HPDE6-E6E7 (cell line): Measurements from ENCODE around the gene ARHGAP26.
A peak's percentile ranks its signal among the peaks of the same experiment; 100 is the strongest.

Experiments
- DNase-seq: peaks from one replicate; pipeline ENCODE4 v3.0.0; 2011; ENCODE audit warnings: missing footprints; ENCODE audit errors: extremely low spot score

Gene ARHGAP26

DNA sequence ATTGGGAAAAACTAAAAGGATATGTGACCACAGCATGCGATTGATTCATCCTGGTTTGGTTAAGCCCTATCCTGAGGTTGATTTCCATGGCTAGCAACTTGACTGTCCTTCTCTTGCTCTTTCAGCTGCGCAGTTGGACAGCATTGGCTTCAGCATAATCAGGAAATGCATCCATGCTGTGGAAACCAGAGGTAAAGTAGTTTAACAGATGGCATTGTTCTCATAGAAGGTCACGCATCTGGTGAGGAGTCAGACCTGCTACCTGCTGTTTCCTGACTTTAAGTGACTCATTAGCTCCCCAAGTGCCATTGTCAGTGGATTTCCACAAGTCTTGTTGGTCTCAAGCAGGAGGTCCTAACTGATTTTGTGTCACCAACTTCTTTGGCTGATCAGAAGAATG lies 266.9 kb downstream of the ARHGAP26 start:
- DNase-seq: peak; percentile 21

- DNase-seq: no peak
Observed at GRCh38 chr5:143037708-143038107, 267.5 kb downstream of the ARHGAP26 start.

- no peak for DNase-seq
Observed at GRCh38 chr5:143040622-143041021, 270.4 kb downstream of the ARHGAP26 start.

DNA sequence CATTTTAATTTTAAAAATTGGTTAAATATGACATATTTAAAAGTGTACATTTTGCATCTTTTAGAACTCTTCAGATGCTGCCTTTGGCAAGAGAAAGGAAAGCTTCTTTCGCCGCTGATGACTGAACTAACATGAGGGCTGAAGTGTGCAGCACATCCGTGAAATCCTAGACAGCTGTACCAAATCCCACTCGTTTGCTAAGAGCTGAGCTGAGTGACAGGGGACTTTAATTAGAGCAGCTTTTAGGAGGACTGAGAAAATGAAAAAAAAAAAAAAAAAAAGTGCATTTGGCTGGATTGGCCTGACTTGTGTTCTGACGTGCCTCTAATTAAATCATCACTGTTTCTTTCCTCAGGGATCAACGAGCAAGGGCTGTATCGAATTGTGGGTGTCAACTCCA lies 271.3 kb downstream of the ARHGAP26 start:
- DNase-seq: no peak

- DNase-seq: no peak
Observed at GRCh38 chr5:143041972-143042770, 272.0 kb downstream of the ARHGAP26 start.

- no peak for DNase-seq
Observed at GRCh38 chr5:143044265-143044664, 274.1 kb downstream of the ARHGAP26 start.

DNA sequence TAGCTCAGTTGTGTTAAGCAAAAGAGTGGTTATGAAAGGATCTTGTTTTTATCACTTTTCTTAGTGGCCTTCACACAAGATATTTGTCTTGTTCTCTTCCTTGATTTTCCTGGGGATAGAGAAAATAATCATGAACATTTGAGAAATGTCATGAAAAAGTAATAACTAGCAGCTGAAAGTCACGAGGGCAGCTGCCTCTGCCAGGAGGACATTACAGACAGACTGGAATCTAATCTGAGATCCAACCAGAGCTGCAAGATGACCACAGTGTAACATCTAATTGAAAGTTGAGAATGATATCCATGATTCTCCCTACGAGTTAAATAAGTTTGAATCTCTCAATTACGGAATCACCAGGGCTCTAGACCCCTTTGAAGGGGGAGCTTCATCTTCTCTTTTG lies 274.9 kb downstream of the ARHGAP26 start:
- DNase-seq: no peak

DNA sequence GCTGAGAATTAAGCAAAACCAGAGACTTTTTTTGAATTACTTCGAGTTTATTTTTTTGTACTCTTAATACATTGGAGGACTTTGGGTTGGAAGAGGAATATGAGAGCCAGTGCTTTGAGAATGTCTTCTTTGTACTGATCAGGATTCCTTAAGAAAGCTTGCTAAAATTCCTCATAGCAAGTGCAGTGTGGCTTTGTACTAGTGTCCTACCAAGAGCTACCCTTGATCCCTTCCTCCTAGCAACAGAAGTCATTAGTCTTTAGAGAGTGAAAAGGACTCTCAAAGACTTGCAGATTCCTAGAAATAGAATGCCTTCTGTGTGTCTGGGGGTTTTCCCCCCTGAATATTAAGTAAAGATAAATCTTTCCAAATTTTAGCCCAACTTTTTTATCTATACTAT lies 276.1 kb downstream of the ARHGAP26 start:
- DNase-seq: no peak

- DNase-seq: no peak
Observed at GRCh38 chr5:143047091-143047490, 276.9 kb downstream of the ARHGAP26 start.

GRCh38 chr5:143050183-143050582 lies 280.0 kb downstream of the ARHGAP26 start:
- no peak for DNase-seq

- no peak for DNase-seq
Observed at GRCh38 chr5:143051244-143052058, 281.3 kb downstream of the ARHGAP26 start.

- DNase-seq: no peak
Observed at GRCh38 chr5:143052967-143053682, 282.9 kb downstream of the ARHGAP26 start.

- no peak for DNase-seq
Observed at GRCh38 chr5:143053780-143054179, 283.6 kb downstream of the ARHGAP26 start.

GRCh38 chr5:143054480-143054941 lies 284.3 kb downstream of the ARHGAP26 start:
- DNase-seq: no peak

- DNase-seq: no peak
Observed at GRCh38 chr5:143055596-143056338, 285.6 kb downstream of the ARHGAP26 start.

DNA sequence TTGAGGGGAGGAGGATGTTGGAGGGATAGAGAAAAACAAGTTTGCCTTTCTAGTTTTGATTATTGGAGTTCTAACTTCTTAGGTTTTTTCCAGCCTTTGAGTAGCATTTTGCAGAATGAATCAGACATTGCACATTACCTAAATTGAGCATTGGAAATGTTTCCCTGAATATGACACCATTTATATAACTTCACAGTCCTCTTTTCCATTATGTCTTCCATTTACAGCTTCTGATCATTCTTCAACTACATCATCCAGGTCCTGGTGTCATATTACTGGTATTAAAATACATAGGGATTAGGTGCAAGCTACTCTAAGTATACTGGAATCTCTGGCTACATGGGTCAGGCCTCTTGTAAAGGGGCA lies 286.1 kb downstream of the ARHGAP26 start:
- DNase-seq: no peak

GRCh38 chr5:143056792-143057579 lies 286.8 kb downstream of the ARHGAP26 start:
- no peak for DNase-seq

- DNase-seq: no peak
Observed at GRCh38 chr5:143057580-143057999, 287.4 kb downstream of the ARHGAP26 start.

- DNase-seq: no peak
Observed at GRCh38 chr5:143059355-143059754, 289.2 kb downstream of the ARHGAP26 start.

GRCh38 chr5:143059976-143060765 lies 290.0 kb downstream of the ARHGAP26 start:
- no peak for DNase-seq
